Liver (tissue), 9 donors: Measurements from ENCODE around the gene GPN1. TPM values are rescaled to one million over a fixed set of nuclear protein-coding genes. Genes with fewer than 3 reads are reported as not detected.
A peak's percentile ranks its signal among the peaks of the same experiment; 100 is the strongest.

Experiments
- DNase-seq: peaks from one replicate; pipeline ENCODE4 v3.0.0-alpha.2; 2017; ENCODE audit warnings: low spot score
- H3K27ac ChIP-seq, 2 donors: one replicate each; pipeline ENCODE4 v1.7.0; 2013; ENCODE audit warnings: inconsistent platforms in 2 of 2, low read length in 2 of 2, control low read depth in 1 of 2, low read depth in 1 of 2, mild to moderate bottlenecking in 1 of 2
- H3K27me3 ChIP-seq, 4 donors: one replicate each; pipeline versions ENCODE4 v1.6.1 to v1.7.0; 2013; ENCODE audit warnings: low read length in 3 of 4, inconsistent platforms in 1 of 4, mild to moderate bottlenecking in 1 of 4, moderate library complexity in 1 of 4; ENCODE audit not compliant: control insufficient read depth in 4 of 4, insufficient read depth in 4 of 4
- H3K36me3 ChIP-seq, 4 donors: one replicate each; pipeline versions ENCODE4 v1.6.1 to v1.7.0; 2013; ENCODE audit warnings: low read length in 3 of 4, mild to moderate bottlenecking in 3 of 4, low read depth in 1 of 4, moderate library complexity in 1 of 4; ENCODE audit not compliant: control insufficient read depth in 4 of 4, insufficient read depth in 3 of 4
- H3K4me1 ChIP-seq, 4 donors: one replicate each; pipeline versions ENCODE4 v1.6.1 to v1.7.0; 2013; ENCODE audit warnings: low read length in 3 of 4, mild to moderate bottlenecking in 3 of 4, moderate library complexity in 1 of 4; ENCODE audit not compliant: control insufficient read depth in 4 of 4, insufficient read depth in 4 of 4
- H3K4me3 ChIP-seq, 3 donors: one replicate each; pipeline versions ENCODE4 v1.6.1 to v1.7.0; 2013; ENCODE audit warnings: low read length in 3 of 3, control low read depth in 1 of 3, low read depth in 1 of 3, mild to moderate bottlenecking in 1 of 3
- H3K9ac ChIP-seq, 2 donors: one replicate each; pipeline ENCODE4 v1.7.0; 2013; ENCODE audit warnings: low read length in 2 of 2, mild to moderate bottlenecking in 2 of 2, moderate library complexity in 2 of 2, control low read depth in 1 of 2, low read depth in 1 of 2
- H3K9me3 ChIP-seq, 4 donors: one replicate each; pipeline versions ENCODE4 v1.6.1 to v1.7.0; 2013; ENCODE audit warnings: low read length in 3 of 4; ENCODE audit not compliant: control insufficient read depth in 4 of 4
- ATF3 ChIP-seq: IDR thresholded peaks from 2 replicates; pipeline ENCODE4 v1.6.1; 2016; ENCODE audit warnings: antibody characterized with exemption
- EGR1 ChIP-seq, 2 donors: IDR thresholded peaks; 2 replicates each; pipeline ENCODE4 v1.6.1; 2016 to 2018; ENCODE audit warnings: antibody characterized with exemption in 2 of 2, low read depth in 2 of 2
- FOXA1 ChIP-seq: IDR thresholded peaks from 2 replicates; pipeline ENCODE4 v1.6.1; 2016; ENCODE audit warnings: antibody characterized with exemption
- FOXA2 ChIP-seq: IDR thresholded peaks from 2 replicates; pipeline ENCODE4 v1.6.1; 2016; ENCODE audit warnings: antibody characterized with exemption
- GABPA ChIP-seq, 2 donors: IDR thresholded peaks in 1 of 2; conservative IDR thresholded peaks in 1 of 2; 2 replicates each; pipeline ENCODE4 v1.6.1; 2016; ENCODE audit warnings: antibody characterized with exemption in 2 of 2, mild to moderate bottlenecking in 1 of 2, moderate library complexity in 1 of 2
- HNF4A ChIP-seq, 2 donors: conservative IDR thresholded peaks; 2 replicates each; pipeline ENCODE4 v1.6.1; 2016; ENCODE audit warnings: antibody characterized with exemption in 2 of 2, mild to moderate bottlenecking in 2 of 2
- JUND ChIP-seq, 2 donors: IDR thresholded peaks; 2 replicates each; pipeline ENCODE4 v1.6.1; 2016; ENCODE audit warnings: antibody characterized with exemption in 2 of 2
- MAX ChIP-seq: IDR thresholded peaks from 2 replicates; pipeline ENCODE4 v1.6.1; 2016; ENCODE audit warnings: antibody characterized with exemption
- RAD21 ChIP-seq, 2 donors: IDR thresholded peaks; 2 replicates each; pipeline ENCODE4 v1.6.1; 2016; ENCODE audit warnings: antibody characterized with exemption in 2 of 2, mild to moderate bottlenecking in 2 of 2
- REST ChIP-seq: IDR thresholded peaks from 2 replicates; pipeline ENCODE4 v1.6.1; 2016; ENCODE audit warnings: antibody characterized with exemption, mild to moderate bottlenecking
- RXRA ChIP-seq, 2 donors: IDR thresholded peaks; 2 replicates each; pipeline ENCODE4 v1.6.1; 2017 to 2018; ENCODE audit warnings: antibody characterized with exemption in 2 of 2, mild to moderate bottlenecking in 1 of 2
- SP1 ChIP-seq: IDR thresholded peaks from 2 replicates; pipeline ENCODE4 v1.6.1; 2018; ENCODE audit warnings: antibody characterized with exemption, mild to moderate bottlenecking
- TAF1 ChIP-seq: conservative IDR thresholded peaks from 2 replicates; pipeline ENCODE4 v1.6.1; 2016; ENCODE audit warnings: antibody characterized with exemption, mild to moderate bottlenecking
- YY1 ChIP-seq: IDR thresholded peaks from 2 replicates; pipeline ENCODE4 v1.6.1; 2016; ENCODE audit warnings: antibody characterized with exemption, mild to moderate bottlenecking
- ZBTB33 ChIP-seq: IDR thresholded peaks from 2 replicates; pipeline ENCODE4 v1.6.1; 2016; ENCODE audit warnings: antibody characterized with exemption
- WGBS: extraction: QIAGEN DNeasy Blood & Tissue Kit; methylation state at CpG from one replicate; pipeline ENCODE4 v1.1.7; 2013; 5-methylcytosine and 5-hydroxymethylcytosine counted together
- polyA plus RNA-seq, 2 donors: library from polyadenylated mRNA; stranded (reverse) in 1 of 2; unstranded in 1 of 2; fragments of 200-250 nt in 1 of 2; fragments of >200 nt in 1 of 2; fragmentation: Nextera tagmentation in 1 of 2; extraction: Ambion mirVana in 1 of 2; gene quantifications; one replicate each; pipeline versions ENCODE4 v1.2.1 to v1.2.3, GENCODE V29; 2013 to 2015
- total RNA-seq, 2 donors: library from RNA; depleted of rRNA; stranded (reverse); fragments of >200 nt; gene quantifications; one replicate each; pipeline ENCODE4 v1.2.3, GENCODE V29; 2014
- donor health status: healthy.
- donor health status: healthy.
- donor health status: healthy.
- donor health status: healthy.
- donor health status: healthy.

GPN1 gene
- total and polyA plus RNA-seq, 4 donors: 10.7 to 17.2 (median 12.4) TPM

- H3K4me1 ChIP-seq: peaks cover 9 to 29% (median 26%) of the 10 kb centered on the region in 4 donors
Measured at GRCh38 chr2:27663285-27664153, 34.7 kb downstream of the GPN1 start, which contains the start of the genes SLC4A1AP and SUPT7L. TSS of gene SLC4A1AP (plus strand) at chr2:27663889. CDS start at chr2:27663915, 26 bp downstream. TSS of gene SUPT7L (minus strand) at chr2:27663614. CDS start at chr2:27662192, 1,422 bp downstream.

More at GRCh38 chr2:27663285-27664153, 34.7 kb downstream of the GPN1 start, which contains the start of the genes SLC4A1AP and SUPT7L:
- DNase-seq: peak; percentile 84
- Histone ChIP-seq H3K36me3 (peaks cover 8 to 30% (median 18%) of the 10 kb centered on the region in 4 donors), H3K27ac (peak within 1 kb of the TSS; percentile 84 to 87), H3K9ac (peak within 1 kb of the TSS; percentile 69 to 89), H3K4me3 (peak within 1 kb of the TSS; percentile 75 to 100 (median 88)), H3K9me3 (no peaks in the 10 kb centered on the region), H3K27me3 (no peaks in the 10 kb centered on the region)
- under 1% methylated on average over 56 of the region's 56 CpGs for WGBS
- TF ChIP-seq RAD21 (IDR thresholded peaks at IDR 0.05) (peak in 1 of 2 donors; percentile 25), GABPA (IDR thresholded peaks at IDR 0.05 in 1 of 2, conservative IDR thresholded peaks at IDR 0.05 in 1 of 2) (peak; percentile 98 to 99), RXRA (IDR thresholded peaks at IDR 0.05) (peak in 1 of 2 donors; percentile 36), EGR1 (IDR thresholded peaks at IDR 0.05; ENCODE audit: low read depth in 2 of 2) (no peak), FOXA1 (no peak), ATF3 (peak; percentile 67), MAX (peak; percentile 49), FOXA2 (peak; percentile 13), SP1 (peak; percentile 12), REST (peak; percentile 60), YY1 (peak; percentile 97), HNF4A (conservative IDR thresholded peaks at IDR 0.05) (peak in 1 of 2 donors; percentile 17), TAF1 (no peak), JUND (IDR thresholded peaks at IDR 0.05) (no peak), ZBTB33 (peak; percentile 55)
